Forelimb muscle (tissue), 1 donor: ENCODE results near the gene IFNG. TPM values are rescaled to one million over a fixed set of nuclear protein-coding genes. Genes with fewer than 3 reads are reported as not detected.
"Not testable (repeated sequence)": the region's sequence is repeated elsewhere in the genome, so short reads cannot be mapped to it uniquely, and the experiment has no call there.

Experiments
- DNase-seq: peaks from one replicate; pipeline ENCODE4 v3.0.0-alpha.2; 2013; ENCODE audit warnings: low read depth
- polyA plus RNA-seq: library from polyadenylated mRNA; unstranded; fragments of 120-200 nt; gene quantifications from one replicate; pipeline ENCODE4 v1.2.1, GENCODE V29; 2013; ENCODE audit not compliant: insufficient read length

The IFNG gene
- polyA plus RNA-seq = not detected

GRCh38 chr12:68159681-68160304 is at the start of gene IFNG:
TSS of gene IFNG (minus strand) at chr12:68159740. CDS start at chr12:68159615, 125 bp downstream.
- DNase-seq = no peak

GRCh38 chr12:68209048-68209728 is 49.6 kb upstream of the IFNG start:
- DNase-seq = not testable (repeated sequence)

GRCh38 chr12:68207276-68207675 is 47.7 kb upstream of the IFNG start:
- no peak for DNase-seq

- DNase-seq = no peak
These were observed 46.9 kb upstream of the IFNG start for GRCh38 chr12:68206446-68206845.

GRCh38 chr12:68203460-68203875 is 43.9 kb upstream of the IFNG start:
- no peak for DNase-seq

- no peak for DNase-seq
These were observed 41.3 kb upstream of the IFNG start for GRCh38 chr12:68200854-68201253.

GRCh38 chr12:68199127-68199526 is 39.6 kb upstream of the IFNG start:
- no peak for DNase-seq

- DNase-seq = no peak
These were observed 39.1 kb upstream of the IFNG start for GRCh38 chr12:68198507-68199086.

- DNase-seq = no peak
These were observed 30.8 kb upstream of the IFNG start for GRCh38 chr12:68190301-68190700.

- DNase-seq = no peak
These were observed 30.3 kb upstream of the IFNG start for GRCh38 chr12:68189821-68190242.

GRCh38 chr12:68185598-68185997 is 26.1 kb upstream of the IFNG start:
- DNase-seq = no peak

- peak; percentile 31 for DNase-seq
These were observed 21.5 kb upstream of the IFNG start for GRCh38 chr12:68180792-68181744.

GRCh38 chr12:68178774-68179439 is 19.4 kb upstream of the IFNG start:
- no peak for DNase-seq

GRCh38 chr12:68178184-68178583 is 18.6 kb upstream of the IFNG start:
- DNase-seq = no peak

GRCh38 chr12:68177562-68177961 is 18.0 kb upstream of the IFNG start:
- DNase-seq = no peak

- DNase-seq = no peak
These were observed 16.7 kb upstream of the IFNG start for GRCh38 chr12:68176257-68176656.

- no peak for DNase-seq
These were observed 16.1 kb upstream of the IFNG start for GRCh38 chr12:68175557-68176061.

GRCh38 chr12:68174761-68175160 is 15.2 kb upstream of the IFNG start:
- not testable (repeated sequence) for DNase-seq

- DNase-seq = no peak
These were observed 14.3 kb upstream of the IFNG start for GRCh38 chr12:68173792-68174191.

GRCh38 chr12:68170726-68171125 is 11.2 kb upstream of the IFNG start:
- DNase-seq = no peak
